H1 (cell line): ENCODE results near the gene RSAD2. TPM values are rescaled to one million over a fixed set of nuclear protein-coding genes. Genes with fewer than 3 reads are reported as not detected.

ENCODE experiments used
- CTCF ChIA-PET: fragments of 300-600 bp; sonication (Branson Sonifier 250); formaldehyde crosslinking; loops from one replicate; lab custom pipeline; 2021; ENCODE audit not compliant: partially characterized antibody; lab: Charles Lee
- POLR2A ChIA-PET: fragments of 300-600 bp; sonication (Branson Sonifier 250); formaldehyde crosslinking; loops from one replicate; lab custom pipeline; 2021; ENCODE audit warnings: inconsistent platforms; ENCODE audit not compliant: partially characterized antibody; lab: Charles Lee
- DNase-seq, 2 experiments: peaks; one replicate each; pipeline versions ENCODE4 v3.0.0 to v3.0.0-alpha.2; 2010 to 2022; ENCODE audit warnings: low spot score in 2 of 2, low read depth in 1 of 2, mixed read lengths in 1 of 2
- FAIRE-seq: peaks from 2 replicates; lab custom pipeline; 2011; peaks lifted over from hg19 to GRCh38; lab: Jason Lieb, UNC
- H2AFZ ChIP-seq: 2 replicates; pipeline ENCODE4 v1.8.1; 2012; ENCODE audit warnings: low read length, inconsistent platforms
- H2AK5ac ChIP-seq: 2 replicates; pipeline ENCODE4 v1.6.1; 2013; ENCODE audit warnings: low read depth, low read length
- H2BK120ac ChIP-seq: replicated peaks from 2 replicates; pipeline ENCODE3; 2013; ENCODE audit warnings: low read depth, low read length, inconsistent platforms
- H2BK12ac ChIP-seq: 2 replicates; pipeline ENCODE4 v1.6.1; 2013; ENCODE audit warnings: low read depth, low read length
- H2BK15ac ChIP-seq: 2 replicates; pipeline ENCODE4 v1.6.1; 2013; ENCODE audit warnings: low read length
- H2BK20ac ChIP-seq: 2 replicates; pipeline ENCODE4 v1.6.1; 2013; ENCODE audit warnings: low read length
- H2BK5ac ChIP-seq: 2 replicates; pipeline ENCODE4 v1.6.1; 2013; ENCODE audit warnings: low read depth, low read length
- H3K14ac ChIP-seq: 2 replicates; pipeline ENCODE4 v1.6.1; 2013; ENCODE audit warnings: inconsistent platforms; ENCODE audit not compliant: insufficient read length
- H3K18ac ChIP-seq: 2 replicates; pipeline ENCODE4 v1.6.1; 2013; ENCODE audit warnings: low read length; ENCODE audit errors: extremely low read depth
- H3K23ac ChIP-seq: 2 replicates; pipeline ENCODE4 v1.6.1; 2013; ENCODE audit warnings: inconsistent platforms; ENCODE audit not compliant: insufficient read length
- H3K23me2 ChIP-seq: 2 replicates; pipeline ENCODE4 v1.6.1; 2013; ENCODE audit warnings: low read depth, low read length
- H3K27ac ChIP-seq: 2 replicates; pipeline ENCODE4 v1.6.1; 2011; ENCODE audit warnings: low read depth, low read length, inconsistent platforms
- H3K27me3 ChIP-seq, 4 experiments: replicated peaks in 1 of 4; 1 replicate in 1 of 4; 2 replicates in 3 of 4; pipeline versions ENCODE4 v1.6.1 to v1.8.1; 2011 to 2013; ENCODE audit warnings: low read length in 3 of 4, mild to moderate bottlenecking in 3 of 4, inconsistent platforms in 2 of 4, mixed read lengths in 2 of 4, moderate library complexity in 1 of 4; ENCODE audit not compliant: control insufficient read depth in 3 of 4, insufficient read depth in 3 of 4; ENCODE audit errors: extremely low read depth in 1 of 4
- H3K36me3 ChIP-seq, 4 experiments: 2 replicates each; pipeline versions ENCODE4 v1.6.1 to v1.8.1; 2011 to 2013; ENCODE audit warnings: mild to moderate bottlenecking in 4 of 4, low read length in 3 of 4, moderate library complexity in 2 of 4, control low read depth in 1 of 4, inconsistent platforms in 1 of 4; ENCODE audit not compliant: insufficient read depth in 4 of 4, control insufficient read depth in 2 of 4
- H3K4ac ChIP-seq: replicated peaks from 2 replicates; pipeline ENCODE3; 2013; ENCODE audit warnings: low read length, low read depth, mixed read lengths, inconsistent platforms; ENCODE audit not compliant: insufficient read length
- H3K4me1 ChIP-seq, 4 experiments: replicated peaks in 1 of 4; 1 replicate in 1 of 4; 2 replicates in 3 of 4; pipeline versions ENCODE4 v1.6.1 to v1.8.1; 2011 to 2013; ENCODE audit warnings: low read length in 3 of 4, inconsistent platforms in 2 of 4, mixed read lengths in 1 of 4; ENCODE audit not compliant: insufficient read depth in 4 of 4, control insufficient read depth in 3 of 4
- H3K4me2 ChIP-seq, 2 experiments: 2 replicates each; pipeline versions ENCODE4 v1.6.1 to v1.8.1; 2011 to 2013; ENCODE audit warnings: low read depth in 2 of 2, low read length in 2 of 2, control low read depth in 1 of 2, inconsistent platforms in 1 of 2, mild to moderate bottlenecking in 1 of 2; ENCODE audit not compliant: insufficient read depth in 1 of 2
- H3K4me3 ChIP-seq, 4 experiments: fragments of 200-600, 300-600 bp in 1 of 4; sonication (generic), shearing (Covaris generic), sonication (Bioruptor Twin) in 1 of 4; 2 replicates each; pipeline versions ENCODE4 v1.5.1 to v1.8.1; 2011 to 2016; ENCODE audit warnings: low read length in 4 of 4, low read depth in 3 of 4, control low read depth in 2 of 4, inconsistent platforms in 2 of 4, mild to moderate bottlenecking in 2 of 4, mixed read lengths in 1 of 4, moderate library complexity in 1 of 4; ENCODE audit not compliant: insufficient read depth in 2 of 4; ENCODE audit errors: extremely low read depth in 1 of 4
- H3K56ac ChIP-seq: replicated peaks from 2 replicates; pipeline ENCODE3; 2013; ENCODE audit warnings: low read depth, mild to moderate bottlenecking, mixed read lengths, low read length, inconsistent platforms; ENCODE audit not compliant: insufficient read length
- H3K79me1 ChIP-seq: 2 replicates; pipeline ENCODE4 v1.6.1; 2013; ENCODE audit warnings: low read depth, low read length, control low read depth
- H3K79me2 ChIP-seq, 2 experiments: 2 replicates each; pipeline versions ENCODE4 v1.6.1 to v1.8.1; 2012 to 2013; ENCODE audit warnings: low read length in 2 of 2, mild to moderate bottlenecking in 2 of 2, inconsistent platforms in 1 of 2; ENCODE audit not compliant: insufficient read depth in 2 of 2, control insufficient read depth in 1 of 2
- H3K9ac ChIP-seq, 4 experiments: replicated peaks in 1 of 4; 1 replicate in 1 of 4; 2 replicates in 3 of 4; pipeline versions ENCODE4 v1.6.1 to v1.8.1; 2011 to 2013; ENCODE audit warnings: low read depth in 3 of 4, low read length in 3 of 4, control low read depth in 2 of 4, mild to moderate bottlenecking in 2 of 4, moderate library complexity in 2 of 4, inconsistent platforms in 1 of 4; ENCODE audit errors: extremely low read depth in 1 of 4
- H3K9me3 ChIP-seq, 2 experiments: 2 replicates each; pipeline versions ENCODE4 v1.6.1 to v1.8.1; 2012 to 2013; ENCODE audit warnings: mild to moderate bottlenecking in 2 of 2, moderate library complexity in 2 of 2, control low read depth in 1 of 2, inconsistent platforms in 1 of 2, low read depth in 1 of 2, low read length in 1 of 2, mixed read lengths in 1 of 2; ENCODE audit not compliant: insufficient read depth in 2 of 2
- H4K20me1 ChIP-seq, 2 experiments: replicated peaks in 1 of 2; 2 replicates each; pipeline versions ENCODE3 to v1.8.1; 2011 to 2013; ENCODE audit warnings: inconsistent platforms in 2 of 2, low read length in 2 of 2, mild to moderate bottlenecking in 1 of 2; ENCODE audit not compliant: insufficient read depth in 2 of 2, control insufficient read depth in 1 of 2
- H4K5ac ChIP-seq: 2 replicates; pipeline ENCODE4 v1.6.1; 2013; ENCODE audit warnings: low read length, low read depth, mixed read lengths, inconsistent platforms; ENCODE audit not compliant: insufficient read length
- H4K8ac ChIP-seq: 2 replicates; pipeline ENCODE4 v1.8.0; 2013; ENCODE audit warnings: mild to moderate bottlenecking, moderate library complexity, low read length, inconsistent platforms; ENCODE audit not compliant: insufficient read depth; ENCODE audit errors: extremely low read depth
- H4K91ac ChIP-seq: replicated peaks from 2 replicates; pipeline ENCODE3; 2013; ENCODE audit warnings: low read length, mixed read lengths, inconsistent platforms; ENCODE audit not compliant: insufficient read length
- ASH2L ChIP-seq: fragments of 200-600, 300-600 bp; sonication (generic); IDR thresholded peaks from one replicate; pipeline ENCODE4 v1.7.1; 2017; ENCODE audit warnings: low read length
- BRCA1 ChIP-seq: IDR thresholded peaks from 2 replicates; pipeline ENCODE4 v1.6.1; 2012; ENCODE audit warnings: low read depth, low read length, improper control_type of control experiment
- CBX5 ChIP-seq: fragments of 300-800, 300-1000 bp; sonication (generic); IDR thresholded peaks from 2 replicates; pipeline ENCODE4 v1.7.1; 2016; ENCODE audit warnings: antibody characterized with exemption, low read length, low read depth
- CTCF ChIP-seq, 3 experiments: IDR thresholded peaks; 1 replicate in 2 of 3; 2 replicates in 1 of 3; pipeline versions ENCODE4 v1.5.1 to v1.6.1; 2011; ENCODE audit warnings: low read length in 3 of 3, mild to moderate bottlenecking in 3 of 3, inconsistent platforms in 2 of 3, low read depth in 1 of 3, moderate library complexity in 1 of 3; ENCODE audit not compliant: insufficient read depth in 1 of 3; ENCODE audit errors: control extremely low read depth in 1 of 3
- EP300 ChIP-seq, 2 experiments: IDR thresholded peaks; 1 replicate in 1 of 2; 2 replicates in 1 of 2; pipeline ENCODE4 v1.6.1; 2011 to 2012; ENCODE audit warnings: low read depth in 2 of 2, low read length in 2 of 2, mild to moderate bottlenecking in 2 of 2, borderline replicate concordance in 1 of 2, inconsistent platforms in 1 of 2, moderate library complexity in 1 of 2
- EZH2 ChIP-seq: fragments of 200-600 bp; sonication (generic); IDR thresholded peaks from 2 replicates; pipeline ENCODE4 v1.7.1; 2012; ENCODE audit warnings: low read depth, mild to moderate bottlenecking, moderate library complexity, low read length, inconsistent platforms; ENCODE audit not compliant: severe bottlenecking
- HDAC2 ChIP-seq, 2 experiments: fragments of 300-600 bp in 1 of 2; sonication (generic) in 1 of 2; IDR thresholded peaks; 2 replicates each; pipeline ENCODE4 v1.6.1; 2011 to 2012; ENCODE audit warnings: low read depth in 2 of 2, low read length in 2 of 2, mild to moderate bottlenecking in 2 of 2, moderate library complexity in 2 of 2, borderline replicate concordance in 1 of 2, inconsistent platforms in 1 of 2
- HDAC6 ChIP-seq: IDR thresholded peaks from one replicate; pipeline ENCODE4 v1.7.1; 2012; ENCODE audit warnings: low read depth, mild to moderate bottlenecking, inconsistent platforms, low read length, moderate library complexity
- JUN ChIP-seq: IDR thresholded peaks from 2 replicates; pipeline ENCODE4 v1.6.1; 2011; ENCODE audit warnings: low read depth, mild to moderate bottlenecking, improper control_type of control experiment, low read length
- RNF2 ChIP-seq: fragments of 200-900, 300-1000 bp; sonication (generic); IDR thresholded peaks from 2 replicates; pipeline ENCODE4 v1.7.1; 2016; ENCODE audit warnings: borderline replicate concordance, low read depth, mild to moderate bottlenecking, antibody characterized with exemption, low read length; ENCODE audit not compliant: poor library complexity, severe bottlenecking; ENCODE audit errors: missing control alignments
- WGBS, 2 experiments: shearing (Covaris generic) in 1 of 2; methylation state at CpG; one replicate each; pipeline versions ENCODE4 v1.1.6 to v1.1.7; 2013 to 2015; ENCODE audit warnings: low lambda C conversion rate in 2 of 2, mixed read lengths in 2 of 2, inconsistent platforms in 1 of 2, low coverage in 1 of 2, missing lambda C conversion rate in 1 of 2; ENCODE audit not compliant: insufficient replicate concordance in 2 of 2, insufficient coverage in 1 of 2, insufficient read length in 1 of 2; ENCODE audit errors: extremely low coverage in 1 of 2, missing lambda C conversion rate in 1 of 2; 5-methylcytosine and 5-hydroxymethylcytosine counted together
- polyA plus RNA-seq, 7 experiments: library from polyadenylated mRNA; depleted of rRNA in 3 of 7; stranded (reverse) in 5 of 7; unstranded in 2 of 7; fragments of >200 nt in 5 of 7; fragments of 200-250 nt in 2 of 7; gene quantifications; 1 replicate in 5 of 7; 2 replicates in 1 of 7; 4 replicates in 1 of 7; pipeline versions ENCODE4 v1.2.1 to v1.2.3, GENCODE V29; 2011 to 2013; ENCODE audit warnings: missing spikeins in 2 of 7, mixed read lengths in 2 of 7
- total RNA-seq: library from RNA; stranded (reverse); fragmentation: NEBNext Ultra II Directional; extraction: Animal tissue kit (Norgen Biotek cat#: 25700); gene quantifications from 2 replicates; pipeline ENCODE4 v1.2.1, GENCODE V29; 2021

Gene RSAD2
- total and polyA plus RNA-seq, 2 of the 8 experiments (the other 6 are each of a cell fraction or from before 2014, with no cell fraction given), result not detected

GRCh38 chr2:6876309-6876708, 1.3 kb upstream of the RSAD2 start:
- Histone ChIP-seq H3K4me2 (no peak overlapping the region), H2BK20ac (no peak overlapping the region), H3K9ac (no peak overlapping the region), H3K79me1 (no peaks in the 10 kb centered on the region), H2BK5ac (no peak overlapping the region), H3K4me3 (no peak overlapping the region), H3K27me3 (no peaks in the 10 kb centered on the region), H4K5ac (no peak overlapping the region), H3K36me3 (no peaks in the 10 kb centered on the region), H3K27ac (no peak overlapping the region), H3K23ac (no peak overlapping the region), H2BK120ac (no peak overlapping the region), H2BK15ac (no peak overlapping the region), H3K9me3 (peaks cover 7 to 9% of the 10 kb centered on the region in 2 experiments), H4K20me1 (no peaks in the 10 kb centered on the region), H3K79me2 (no peaks in the 10 kb centered on the region), H2AK5ac (no peak overlapping the region), H3K4ac (no peak overlapping the region), H3K14ac (no peak overlapping the region), H3K56ac (no peak overlapping the region), H2BK12ac (no peak overlapping the region), H3K18ac (no peak overlapping the region), H2AFZ (no peak overlapping the region), H3K23me2 (no peaks in the 10 kb centered on the region), H4K8ac (no peak overlapping the region), H3K4me1 (no peaks in the 10 kb centered on the region), H4K91ac (no peak overlapping the region)
- FAIRE-seq (no peak), DNase-seq (no peak)
- CTCF ChIA-PET, result interaction anchor here (0.6 kb wide), 1 partner anchor 22 kb away, joined by 3 read pairs; no protein-coding TSS in a partner anchor
- POLR2A ChIA-PET, result no interaction called here
- WGBS, 2 experiments, result 79% methylated on average over 1 of the region's 1 CpG; no CpG with 5 or more reads in 1 of the 2 experiments
- no peak for TF ChIP-seq CTCF (IDR thresholded peaks at IDR 0.05; ENCODE audit: control extremely low read depth in 1 of 3, insufficient read depth in 1 of 3, low read depth in 1 of 3, low read length in 3 of 3)
- TF ChIP-seq BRCA1, result no peak
- TF ChIP-seq CBX5, result no peak
- TF ChIP-seq ASH2L, result no peak
- no peak for TF ChIP-seq RNF2
- no peak for TF ChIP-seq HDAC2 (IDR thresholded peaks at IDR 0.05; ENCODE audit: borderline replicate concordance in 1 of 2, low read depth in 2 of 2, low read length in 2 of 2)
- no peak for TF ChIP-seq EP300 (IDR thresholded peaks at IDR 0.05; ENCODE audit: borderline replicate concordance in 1 of 2, low read depth in 2 of 2, low read length in 2 of 2)
- TF ChIP-seq JUN, result no peak
- no peak for TF ChIP-seq HDAC6
- TF ChIP-seq EZH2, result no peak
